ENCODE data around the gene PTGFRN.
"Not testable (repeated sequence)": the region's sequence is repeated elsewhere in the genome, so short reads cannot be mapped to it uniquely, and the experiment has no call there.

PTGFRN gene

GRCh38 chr1:116875391-116875790, 34.3 kb upstream of the PTGFRN start:
- H3K9ac ChIP-seq (ENCODE audit: low read length), result no peak overlapping the region
- no peaks in the 10 kb centered on the region for H3K36me3 ChIP-seq (ENCODE audit: control insufficient read depth, insufficient read depth, low read length)
- peaks cover 36% of the 10 kb centered on the region for H3K4me1 ChIP-seq (ENCODE audit: control insufficient read depth, insufficient read depth, low read length)
- H3K27ac ChIP-seq (ENCODE audit: low read depth, low read length), result no peak overlapping the region
- no peaks in the 10 kb centered on the region for H3K27me3 ChIP-seq (ENCODE audit: control insufficient read depth, insufficient read depth, low read length)
- H3K4me3 ChIP-seq (ENCODE audit: low read depth, low read length), result no peak overlapping the region
- no peaks in the 10 kb centered on the region for H3K9me3 ChIP-seq (ENCODE audit: control insufficient read depth, insufficient read depth, low read depth, low read length)

- not testable (repeated sequence) for H3K27me3 ChIP-seq (ENCODE audit: control insufficient read depth, insufficient read depth, low read length); H3K36me3 ChIP-seq (ENCODE audit: control insufficient read depth, insufficient read depth, low read length); H3K27ac ChIP-seq (ENCODE audit: low read depth, low read length); H3K9ac ChIP-seq (ENCODE audit: low read length); H3K4me3 ChIP-seq (ENCODE audit: low read depth, low read length); H3K9me3 ChIP-seq (ENCODE audit: control insufficient read depth, insufficient read depth, low read depth, low read length)
- H3K4me1 ChIP-seq (ENCODE audit: control insufficient read depth, insufficient read depth, low read length), result peaks cover 36% of the 10 kb centered on the region
Observed at GRCh38 chr1:116875946-116876345, 33.8 kb upstream of the PTGFRN start.

- Histone ChIP-seq H3K4me3 (ENCODE audit: low read depth, low read length) (no peak overlapping the region; the same call in 1 of the 2 replicates), H3K9ac (ENCODE audit: low read length) (no peak overlapping the region), H3K27ac (ENCODE audit: low read depth, low read length) (no peak overlapping the region)
Observed at GRCh38 chr1:116877141-116877818, 32.4 kb upstream of the PTGFRN start.

GRCh38 chr1:116878804-116879477, 30.8 kb upstream of the PTGFRN start:
- no peaks in the 10 kb centered on the region for H3K27me3 ChIP-seq (ENCODE audit: control insufficient read depth, insufficient read depth, low read length)
- peak overlapping the region; percentile 16; the same call in 1 of the 2 replicates for H3K27ac ChIP-seq (ENCODE audit: low read depth, low read length)
- H3K4me3 ChIP-seq (ENCODE audit: low read depth, low read length), result peak overlapping the region; percentile 43
- peak overlapping the region; percentile 42 for H3K9ac ChIP-seq (ENCODE audit: low read length)
- peaks cover 39% of the 10 kb centered on the region for H3K4me1 ChIP-seq (ENCODE audit: control insufficient read depth, insufficient read depth, low read length)
- no peaks in the 10 kb centered on the region for H3K9me3 ChIP-seq (ENCODE audit: control insufficient read depth, insufficient read depth, low read depth, low read length)
- H3K36me3 ChIP-seq (ENCODE audit: control insufficient read depth, insufficient read depth, low read length), result no peaks in the 10 kb centered on the region

More at GRCh38 chr1:116877141-116877818, 32.4 kb upstream of the PTGFRN start:
- Histone ChIP-seq H3K27me3 (ENCODE audit: control insufficient read depth, insufficient read depth, low read length) (no peaks in the 10 kb centered on the region), H3K36me3 (ENCODE audit: control insufficient read depth, insufficient read depth, low read length) (no peaks in the 10 kb centered on the region), H3K9me3 (ENCODE audit: control insufficient read depth, insufficient read depth, low read depth, low read length) (no peaks in the 10 kb centered on the region), H3K4me1 (ENCODE audit: control insufficient read depth, insufficient read depth, low read length) (peaks cover 39% of the 10 kb centered on the region)

GRCh38 chr1:116879478-116880133, 30.1 kb upstream of the PTGFRN start:
- Histone ChIP-seq H3K27ac (ENCODE audit: low read depth, low read length) (peak overlapping the region; percentile 16; the same call in 1 of the 2 replicates), H3K4me3 (ENCODE audit: low read depth, low read length) (no peak overlapping the region), H3K36me3 (ENCODE audit: control insufficient read depth, insufficient read depth, low read length) (no peaks in the 10 kb centered on the region), H3K9me3 (ENCODE audit: control insufficient read depth, insufficient read depth, low read depth, low read length) (no peaks in the 10 kb centered on the region), H3K9ac (ENCODE audit: low read length) (peak overlapping the region; percentile 42), H3K4me1 (ENCODE audit: control insufficient read depth, insufficient read depth, low read length) (peaks cover 39% of the 10 kb centered on the region), H3K27me3 (ENCODE audit: control insufficient read depth, insufficient read depth, low read length) (no peaks in the 10 kb centered on the region)

GRCh38 chr1:116880917-116881316, 28.8 kb upstream of the PTGFRN start:
- no peaks in the 10 kb centered on the region for H3K9me3 ChIP-seq (ENCODE audit: control insufficient read depth, insufficient read depth, low read depth, low read length)
- no peak overlapping the region for H3K9ac ChIP-seq (ENCODE audit: low read length)
- no peaks in the 10 kb centered on the region for H3K36me3 ChIP-seq (ENCODE audit: control insufficient read depth, insufficient read depth, low read length)
- H3K4me1 ChIP-seq (ENCODE audit: control insufficient read depth, insufficient read depth, low read length), result peaks cover 33% of the 10 kb centered on the region
- no peak overlapping the region for H3K27ac ChIP-seq (ENCODE audit: low read depth, low read length)
- H3K4me3 ChIP-seq (ENCODE audit: low read depth, low read length), result no peak overlapping the region
- H3K27me3 ChIP-seq (ENCODE audit: control insufficient read depth, insufficient read depth, low read length), result no peaks in the 10 kb centered on the region

- Histone ChIP-seq H3K36me3 (ENCODE audit: control insufficient read depth, insufficient read depth, low read length) (no peaks in the 10 kb centered on the region), H3K9me3 (ENCODE audit: control insufficient read depth, insufficient read depth, low read depth, low read length) (no peaks in the 10 kb centered on the region), H3K9ac (ENCODE audit: low read length) (no peak overlapping the region), H3K4me1 (ENCODE audit: control insufficient read depth, insufficient read depth, low read length) (peaks cover 32% of the 10 kb centered on the region), H3K27ac (ENCODE audit: low read depth, low read length) (no peak overlapping the region), H3K27me3 (ENCODE audit: control insufficient read depth, insufficient read depth, low read length) (no peaks in the 10 kb centered on the region), H3K4me3 (ENCODE audit: low read depth, low read length) (no peak overlapping the region)
Observed at GRCh38 chr1:116881879-116882520, 27.7 kb upstream of the PTGFRN start.

- Histone ChIP-seq H3K9ac (ENCODE audit: low read length) (no peak overlapping the region), H3K27me3 (ENCODE audit: control insufficient read depth, insufficient read depth, low read length) (no peaks in the 10 kb centered on the region), H3K9me3 (ENCODE audit: control insufficient read depth, insufficient read depth, low read depth, low read length) (no peaks in the 10 kb centered on the region), H3K4me3 (ENCODE audit: low read depth, low read length) (no peak overlapping the region), H3K4me1 (ENCODE audit: control insufficient read depth, insufficient read depth, low read length) (peaks cover 23% of the 10 kb centered on the region), H3K27ac (ENCODE audit: low read depth, low read length) (no peak overlapping the region), H3K36me3 (ENCODE audit: control insufficient read depth, insufficient read depth, low read length) (no peaks in the 10 kb centered on the region)
Observed at GRCh38 chr1:116882866-116883265, 26.9 kb upstream of the PTGFRN start.

- Histone ChIP-seq H3K27me3 (ENCODE audit: control insufficient read depth, insufficient read depth, low read length) (no peaks in the 10 kb centered on the region), H3K9ac (ENCODE audit: low read length) (no peak overlapping the region), H3K4me1 (ENCODE audit: control insufficient read depth, insufficient read depth, low read length) (peaks cover 3% of the 10 kb centered on the region; the same call in 1 of the 2 replicates), H3K27ac (ENCODE audit: low read depth, low read length) (no peak overlapping the region), H3K9me3 (ENCODE audit: control insufficient read depth, insufficient read depth, low read depth, low read length) (no peaks in the 10 kb centered on the region), H3K36me3 (ENCODE audit: control insufficient read depth, insufficient read depth, low read length) (no peaks in the 10 kb centered on the region), H3K4me3 (ENCODE audit: low read depth, low read length) (no peak overlapping the region)
Observed at GRCh38 chr1:116886291-116886878, 23.3 kb upstream of the PTGFRN start.

GRCh38 chr1:116887212-116887611, 22.5 kb upstream of the PTGFRN start:
- Histone ChIP-seq H3K4me1 (ENCODE audit: control insufficient read depth, insufficient read depth, low read length) (0 out of 2 replicates have a peak, but pooled peaks cover 7% of the 10 kb centered on the region), H3K27me3 (ENCODE audit: control insufficient read depth, insufficient read depth, low read length) (no peaks in the 10 kb centered on the region), H3K36me3 (ENCODE audit: control insufficient read depth, insufficient read depth, low read length) (no peaks in the 10 kb centered on the region), H3K9ac (ENCODE audit: low read length) (no peak overlapping the region), H3K27ac (ENCODE audit: low read depth, low read length) (no peak overlapping the region), H3K4me3 (ENCODE audit: low read depth, low read length) (no peak overlapping the region), H3K9me3 (ENCODE audit: control insufficient read depth, insufficient read depth, low read depth, low read length) (no peaks in the 10 kb centered on the region)

Measured in HUES6 (cell line).